22Rv1 (cell line): ENCODE data around the gene POLA1.

ENCODE experiments used
- ZFX ChIP-seq: fragments of 450-650 bp; IDR thresholded peaks from 2 replicates; pipeline ENCODE4 v1.6.1; 2017; ENCODE audit warnings: antibody characterized with exemption, borderline replicate concordance
- TF ChIP-seq, protein P1 (sequence below): fragments of 450-650 bp; IDR thresholded peaks from 2 replicates; pipeline ENCODE4 v1.5.1; 2017; ENCODE audit warnings: mild to moderate bottlenecking

DNA sequence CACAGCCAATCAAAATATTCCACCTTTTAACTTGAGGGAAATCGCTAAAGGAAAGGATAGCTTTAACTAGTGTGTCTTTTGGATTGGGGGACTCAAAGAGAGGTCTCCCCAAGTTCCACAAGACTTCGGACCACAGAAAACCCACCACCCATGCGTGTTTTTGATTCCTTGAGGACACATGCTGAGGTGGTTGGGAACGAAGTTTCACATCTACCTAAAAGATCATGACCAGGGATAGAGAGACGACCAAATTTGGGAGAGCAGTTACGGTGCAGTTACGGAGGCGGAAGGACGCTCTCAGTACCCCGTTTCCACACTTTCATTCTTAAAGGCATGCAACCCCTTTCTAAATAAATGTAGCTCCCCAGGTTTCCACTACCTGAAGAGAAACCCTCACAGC is 47.7 kb upstream of the POLA1 start:
- TF ChIP-seq, protein P1, sequence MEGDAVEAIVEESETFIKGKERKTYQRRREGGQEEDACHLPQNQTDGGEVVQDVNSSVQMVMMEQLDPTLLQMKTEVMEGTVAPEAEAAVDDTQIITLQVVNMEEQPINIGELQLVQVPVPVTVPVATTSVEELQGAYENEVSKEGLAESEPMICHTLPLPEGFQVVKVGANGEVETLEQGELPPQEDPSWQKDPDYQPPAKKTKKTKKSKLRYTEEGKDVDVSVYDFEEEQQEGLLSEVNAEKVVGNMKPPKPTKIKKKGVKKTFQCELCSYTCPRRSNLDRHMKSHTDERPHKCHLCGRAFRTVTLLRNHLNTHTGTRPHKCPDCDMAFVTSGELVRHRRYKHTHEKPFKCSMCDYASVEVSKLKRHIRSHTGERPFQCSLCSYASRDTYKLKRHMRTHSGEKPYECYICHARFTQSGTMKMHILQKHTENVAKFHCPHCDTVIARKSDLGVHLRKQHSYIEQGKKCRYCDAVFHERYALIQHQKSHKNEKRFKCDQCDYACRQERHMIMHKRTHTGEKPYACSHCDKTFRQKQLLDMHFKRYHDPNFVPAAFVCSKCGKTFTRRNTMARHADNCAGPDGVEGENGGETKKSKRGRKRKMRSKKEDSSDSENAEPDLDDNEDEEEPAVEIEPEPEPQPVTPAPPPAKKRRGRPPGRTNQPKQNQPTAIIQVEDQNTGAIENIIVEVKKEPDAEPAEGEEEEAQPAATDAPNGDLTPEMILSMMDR, result no peak
- no peak for TF ChIP-seq ZFX
